Measurements from ENCODE around the gene SETMAR. TPM values are rescaled to one million over a fixed set of nuclear protein-coding genes. Genes with fewer than 3 reads are reported as not detected.

SETMAR gene
- total and polyA plus RNA-seq, 2 donors from 2014 or later: 16.0 to 21.4 TPM

DNA sequence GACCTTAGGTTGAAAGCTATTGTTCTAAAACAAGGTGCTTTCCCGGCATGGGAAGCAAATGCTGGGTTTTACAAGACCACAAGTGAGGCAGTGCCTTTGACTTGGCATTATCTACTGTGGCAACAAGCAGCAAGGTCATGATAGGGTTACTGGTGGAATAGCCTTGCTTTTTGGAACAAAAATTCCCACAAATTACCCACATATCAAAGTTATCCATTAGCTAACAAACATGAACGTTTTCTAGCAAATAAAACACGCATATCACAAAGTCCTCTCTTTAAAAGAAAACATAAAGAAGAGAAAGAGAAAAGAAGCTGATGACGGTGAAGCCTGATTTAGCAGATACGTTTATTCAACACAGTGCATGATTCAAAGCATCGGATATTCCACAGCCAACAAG, 57.6 kb downstream of the SETMAR start:
- Histone ChIP-seq H3K27ac (ENCODE audit: low read depth in 2 of 2, low read length in 2 of 2) (no peak overlapping the region), H3K9me3 (ENCODE audit: control insufficient read depth in 2 of 3, insufficient read depth in 1 of 3, low read length in 3 of 3) (no peaks in the 10 kb centered on the region), H3K27me3 (ENCODE audit: control insufficient read depth, insufficient read depth, low read length) (no peaks in the 10 kb centered on the region), H3K36me3 (ENCODE audit: control insufficient read depth in 2 of 3, insufficient read depth in 3 of 3, low read length in 3 of 3) (peaks cover 0 to 10% (median 2%) of the 10 kb centered on the region in 3 donors), H3K9ac (ENCODE audit: low read length in 3 of 3) (no peak overlapping the region), H3K4me1 (ENCODE audit: control insufficient read depth in 2 of 3, insufficient read depth in 2 of 3, low read depth in 1 of 3, low read length in 3 of 3) (peaks cover 5 to 14% (median 7%) of the 10 kb centered on the region in 3 donors), H3K4me3 (ENCODE audit: low read length in 3 of 3) (no peak overlapping the region)
- FAIRE-seq: no peak
- intact Hi-C loops (cut with DNase I): no loop called here
- DNase-seq: no peak
- TF ChIP-seq, protein P1, sequence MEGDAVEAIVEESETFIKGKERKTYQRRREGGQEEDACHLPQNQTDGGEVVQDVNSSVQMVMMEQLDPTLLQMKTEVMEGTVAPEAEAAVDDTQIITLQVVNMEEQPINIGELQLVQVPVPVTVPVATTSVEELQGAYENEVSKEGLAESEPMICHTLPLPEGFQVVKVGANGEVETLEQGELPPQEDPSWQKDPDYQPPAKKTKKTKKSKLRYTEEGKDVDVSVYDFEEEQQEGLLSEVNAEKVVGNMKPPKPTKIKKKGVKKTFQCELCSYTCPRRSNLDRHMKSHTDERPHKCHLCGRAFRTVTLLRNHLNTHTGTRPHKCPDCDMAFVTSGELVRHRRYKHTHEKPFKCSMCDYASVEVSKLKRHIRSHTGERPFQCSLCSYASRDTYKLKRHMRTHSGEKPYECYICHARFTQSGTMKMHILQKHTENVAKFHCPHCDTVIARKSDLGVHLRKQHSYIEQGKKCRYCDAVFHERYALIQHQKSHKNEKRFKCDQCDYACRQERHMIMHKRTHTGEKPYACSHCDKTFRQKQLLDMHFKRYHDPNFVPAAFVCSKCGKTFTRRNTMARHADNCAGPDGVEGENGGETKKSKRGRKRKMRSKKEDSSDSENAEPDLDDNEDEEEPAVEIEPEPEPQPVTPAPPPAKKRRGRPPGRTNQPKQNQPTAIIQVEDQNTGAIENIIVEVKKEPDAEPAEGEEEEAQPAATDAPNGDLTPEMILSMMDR (IDR thresholded peaks at IDR 0.05; ENCODE audit: borderline replicate concordance, extremely low read depth, insufficient read depth): no peak

DNA sequence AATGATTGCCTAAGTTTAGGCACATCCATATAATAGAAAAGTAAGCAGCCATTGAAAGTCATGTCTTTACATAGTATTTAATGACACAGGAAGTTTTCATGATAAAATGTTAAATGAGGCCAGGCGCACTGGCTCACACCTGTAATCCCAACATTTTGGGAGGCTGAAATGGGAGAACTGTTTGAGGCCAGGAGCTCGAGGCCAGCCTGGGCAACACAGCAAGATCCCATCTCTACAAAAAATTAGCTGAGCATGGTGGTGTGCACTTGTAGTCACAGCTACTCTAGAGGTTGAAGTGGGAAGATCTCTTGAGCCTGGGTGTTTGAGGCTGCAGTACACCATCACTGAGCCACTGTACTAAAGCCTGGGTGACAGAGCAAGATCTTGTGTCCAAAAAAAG, 59.4 kb downstream of the SETMAR start:
- H3K36me3 ChIP-seq (ENCODE audit: control insufficient read depth in 2 of 3, insufficient read depth in 3 of 3, low read length in 3 of 3): peaks cover 0 to 10% (median 2%) of the 10 kb centered on the region in 3 donors
- H3K27me3 ChIP-seq (ENCODE audit: control insufficient read depth, insufficient read depth, low read length): no peaks in the 10 kb centered on the region
- H3K9ac ChIP-seq (ENCODE audit: low read length in 3 of 3): no peak overlapping the region
- no peak overlapping the region for H3K27ac ChIP-seq (ENCODE audit: low read depth in 2 of 2, low read length in 2 of 2)
- H3K9me3 ChIP-seq (ENCODE audit: control insufficient read depth in 2 of 3, insufficient read depth in 1 of 3, low read length in 3 of 3): no peaks in the 10 kb centered on the region
- DNase-seq (no peak), FAIRE-seq (no peak)
- no peaks in the 10 kb centered on the region for H3K4me1 ChIP-seq (ENCODE audit: control insufficient read depth in 2 of 3, insufficient read depth in 2 of 3, low read depth in 1 of 3, low read length in 3 of 3)
- intact Hi-C loops (cut with DNase I): no loop called here
- TF ChIP-seq, protein P1 (IDR thresholded peaks at IDR 0.05; ENCODE audit: borderline replicate concordance, extremely low read depth, insufficient read depth): no peak
- no peak overlapping the region for H3K4me3 ChIP-seq (ENCODE audit: low read length in 3 of 3)

Other genes with a start within 250 kb of the SETMAR start
- 50.1 TPM for gene SUMF1, start 163.9 kb downstream of the SETMAR start, total RNA-seq
- gene SUMF1, start 163.9 kb downstream of the SETMAR start, polyA plus RNA-seq (ENCODE audit: insufficient read depth, low read depth, low replicate concordance): 50.6 TPM
- gene ITPR1, start 190.0 kb downstream of the SETMAR start, total RNA-seq: 81.2 TPM
- 30.2 TPM for gene ITPR1, start 190.0 kb downstream of the SETMAR start, polyA plus RNA-seq (ENCODE audit: insufficient read depth, low read depth, low replicate concordance)

Data from kidney (tissue), 14 donors.